K562 (cell line): ENCODE measurements around the gene PITPNM1. TPM values are rescaled to one million over a fixed set of nuclear protein-coding genes. Genes with fewer than 3 reads are reported as not detected.

ENCODE experiments used
- ARID4B ChIP-seq: sonication (generic); formaldehyde crosslinking; IDR thresholded peaks from 2 replicates; pipeline ENCODE4 v1.8.0; 2022; ENCODE audit warnings: mild to moderate bottlenecking, missing genetic modification reagents
- CBX1 ChIP-seq: sonication (generic); IDR thresholded peaks from 2 replicates; pipeline ENCODE4 v1.6.1; 2016; ENCODE audit warnings: antibody characterized with exemption, low read depth, mild to moderate bottlenecking
- CSDE1 ChIP-seq, 2 experiments: fragments of 450-650 bp; IDR thresholded peaks; 2 replicates each; pipeline ENCODE4 v1.6.1; 2016; ENCODE audit warnings: mild to moderate bottlenecking in 1 of 2
- ELF4 ChIP-seq: fragments of 450-650 bp; formaldehyde crosslinking; IDR thresholded peaks from 2 replicates; pipeline ENCODE4 v1.4.0; 2022; ENCODE audit warnings: missing genetic modification characterization
- FIP1L1 ChIP-seq: fragments of 200-400 bp; formaldehyde crosslinking; IDR thresholded peaks from 2 replicates; pipeline ENCODE4 v1.6.1; 2018; ENCODE audit warnings: mild to moderate bottlenecking, low read depth, low read length; ENCODE audit not compliant: poor library complexity, severe bottlenecking
- GATA2 ChIP-seq: sonication (generic); formaldehyde crosslinking; IDR thresholded peaks from 2 replicates; pipeline ENCODE4 v1.4.0; 2020; ENCODE audit warnings: mild to moderate bottlenecking, missing genetic modification reagents
- HOMEZ ChIP-seq: fragments of 250-450 bp; sonication (Bioruptor Pico); IDR thresholded peaks from 2 replicates; pipeline ENCODE4 v1.4.0; 2020; ENCODE audit warnings: mild to moderate bottlenecking, moderate library complexity
- MED1 ChIP-seq: sonication (generic); formaldehyde crosslinking; IDR thresholded peaks from 2 replicates; pipeline ENCODE4 v1.8.1; 2023; ENCODE audit warnings: missing genetic modification reagents, borderline replicate concordance
- NCOA6 ChIP-seq: fragments of 450-650 bp; IDR thresholded peaks from 2 replicates; pipeline ENCODE4 v1.6.1; 2017; ENCODE audit warnings: mild to moderate bottlenecking
- NFE2L1 ChIP-seq: fragments of 450-650 bp; IDR thresholded peaks from 2 replicates; pipeline ENCODE4 v1.6.1; 2016; ENCODE audit warnings: missing genetic modification characterization, low read depth, mild to moderate bottlenecking, missing compliant biosample characterization, moderate library complexity, borderline replicate concordance
- PHF21A ChIP-seq: fragments of 450-650 bp; IDR thresholded peaks from 2 replicates; pipeline ENCODE4 v1.6.1; 2017; ENCODE audit warnings: low read depth, borderline replicate concordance
- PML ChIP-seq: IDR thresholded peaks from 2 replicates; pipeline ENCODE4 v1.6.1; 2012; ENCODE audit warnings: low read length, inconsistent platforms
- SETDB1 ChIP-seq: IDR thresholded peaks from one replicate; pipeline ENCODE4 v1.6.1; 2012; ENCODE audit warnings: low read length, control low read depth, inconsistent platforms
- STAG1 ChIP-seq: sonication (generic); formaldehyde crosslinking; IDR thresholded peaks from 2 replicates; pipeline ENCODE4 v1.5.0; 2020; ENCODE audit warnings: missing genetic modification reagents, borderline replicate concordance
- ZBTB43 ChIP-seq: sonication (generic); formaldehyde crosslinking; IDR thresholded peaks from 2 replicates; pipeline ENCODE4 v1.8.0; 2023; ENCODE audit warnings: mild to moderate bottlenecking, missing genetic modification reagents
- ZBTB9 ChIP-seq: fragments of 450-650 bp; formaldehyde crosslinking; IDR thresholded peaks from 2 replicates; pipeline ENCODE4 v1.4.0; 2020; ENCODE audit warnings: mild to moderate bottlenecking, moderate library complexity
- ZNF24 ChIP-seq: fragments of 450-650 bp; IDR thresholded peaks from 2 replicates; pipeline ENCODE4 v1.6.1; 2016
- ZNF408 ChIP-seq: fragments of 250-450 bp; sonication (Bioruptor Pico); IDR thresholded peaks from 2 replicates; pipeline ENCODE4 v1.4.0; 2020; ENCODE audit warnings: low read depth, mild to moderate bottlenecking, moderate library complexity
- ZNF436 ChIP-seq: fragments of 250-450, 450-650 bp; sonication (Bioruptor Pico); formaldehyde crosslinking; IDR thresholded peaks from 2 replicates; pipeline ENCODE4 v1.7.0; 2020; ENCODE audit warnings: mild to moderate bottlenecking
- polyA plus RNA-seq, 8 experiments: library from polyadenylated mRNA; depleted of rRNA in 4 of 8; stranded (reverse) in 5 of 8; unstranded in 3 of 8; fragments of >200 nt; fragmentation: Nextera tagmentation in 2 of 8; fragmentation: Illumina TruSeq in 1 of 8; extraction: Ambion mirVana in 2 of 8; extraction: Trizol in 1 of 8; gene quantifications; 2 replicates each; pipeline versions ENCODE4 v1.2.1 to v1.2.3, GENCODE V29; 2011 to 2014; ENCODE audit warnings: inconsistent platforms in 1 of 8, missing spikeins in 1 of 8
- total RNA-seq, 7 experiments: library from RNA; depleted of rRNA in 6 of 7; stranded (reverse); fragments of >200 nt in 6 of 7; fragmentation: Illumina TruSeq in 2 of 7; extraction: Trizol in 2 of 7; gene quantifications; 2 replicates each; pipeline versions ENCODE4 v1.2.1 to v1.2.3, GENCODE V29; 2011 to 2021; ENCODE audit warnings: low replicate concordance in 1 of 7

PITPNM1 gene
- total and polyA plus RNA-seq, 9 of the 15 experiments (the other 6 are each of a cell fraction or from before 2014, with no cell fraction given), result 0.11 to 53.7 (median 16.0) TPM

GRCh38 chr11:67482827-67483798, 22.1 kb downstream of the PITPNM1 start, which contains the start of gene AIP (continued):
- no peak for TF ChIP-seq FIP1L1
- peak; percentile 24; the same call in 1 of the 2 replicates for TF ChIP-seq ELF4 (CRISPR knock-in tag)
- TF ChIP-seq ZBTB43 (CRISPR knock-in tag), result peak; percentile 94; the same call in 1 of the 2 replicates
- TF ChIP-seq NFE2L1 (tag), result no peak
- TF ChIP-seq HOMEZ (CRISPR knock-in tag), result no peak
- TF ChIP-seq PML, result 0 out of 2 replicates have a peak, but pooled peaks have one; percentile 21
- no peak for TF ChIP-seq SETDB1
- TF ChIP-seq ZBTB9 (CRISPR knock-in tag), result peak; percentile 76; the same call in 1 of the 2 replicates
- peak in 1 of 2 experiments; percentile 51; a peak in 1 of 4 replicates for TF ChIP-seq CSDE1 (IDR thresholded peaks at IDR 0.05)
- no peak for TF ChIP-seq PHF21A
- TF ChIP-seq MED1 (CRISPR knock-in tag), result no peak; the same call in 1 of the 2 replicates
- peak; percentile 98 for TF ChIP-seq ARID4B (CRISPR knock-in tag)
- no peak for TF ChIP-seq ZNF408 (CRISPR knock-in tag)
- no peak for TF ChIP-seq ZNF24
- no peak for TF ChIP-seq NCOA6
- TF ChIP-seq ZNF436 (CRISPR knock-in tag), result no peak
- TF ChIP-seq GATA2 (CRISPR knock-in tag), result no peak
- TF ChIP-seq STAG1, result peak; percentile 57; the same call in 1 of the 2 replicates
- TF ChIP-seq CBX1, result peak; percentile 92
